Natural killer cell (primary cell): Measurements from ENCODE around the gene MGAT4C. TPM values are rescaled to one million over a fixed set of nuclear protein-coding genes. Genes with fewer than 3 reads are reported as not detected.

Experiments used
- ATAC-seq, 3 donors: fragments of 150-1000 bp in 2 of 3; fragments of 200-7000 bp in 1 of 3; cut with Tn5 transposase; 1 replicate in 1 of 3; 2 replicates in 2 of 3; pipeline ENCODE4 v1.10.0; 2021; ENCODE audit warnings: mild to moderate bottlenecking in 2 of 3, moderate library complexity in 2 of 3
- DNase-seq, 2 donors: peaks; one replicate each; pipeline versions ENCODE4 v3.0.0 to v3.0.0-alpha.2; 2013 to 2021; ENCODE audit warnings: mixed read lengths in 1 of 2
- H3K27ac ChIP-seq: one replicate; pipeline ENCODE4 v1.5.1; 2013; ENCODE audit warnings: mild to moderate bottlenecking, low read length
- H3K27me3 ChIP-seq: one replicate; pipeline ENCODE4 v1.6.1; 2013; ENCODE audit warnings: low read length; ENCODE audit not compliant: control insufficient read depth, insufficient read depth
- H3K36me3 ChIP-seq: one replicate; pipeline ENCODE4 v1.6.1; 2013; ENCODE audit warnings: low read length; ENCODE audit not compliant: control insufficient read depth, insufficient read depth
- H3K4me1 ChIP-seq: one replicate; pipeline ENCODE4 v1.6.1; 2013; ENCODE audit warnings: low read length; ENCODE audit not compliant: control insufficient read depth, insufficient read depth
- H3K4me3 ChIP-seq: one replicate; pipeline ENCODE4 v1.5.1; 2013; ENCODE audit warnings: low read length
- H3K9me3 ChIP-seq: one replicate; pipeline ENCODE4 v1.6.1; 2013; ENCODE audit warnings: low read length; ENCODE audit not compliant: control insufficient read depth, insufficient read depth
- H3K27ac Mint-ChIP-seq, 2 donors: one replicate each; pipeline ENCODE4 v1.8.0; 2022; ENCODE audit warnings: mild to moderate bottlenecking in 2 of 2, mixed read lengths in 2 of 2, moderate library complexity in 1 of 2
- H3K27me3 Mint-ChIP-seq, 2 donors: one replicate each; pipeline ENCODE4 v1.8.0; 2022; ENCODE audit warnings: low read depth in 2 of 2, mixed read lengths in 2 of 2
- H3K36me3 Mint-ChIP-seq: one replicate; pipeline ENCODE4 v1.8.0; 2022; ENCODE audit warnings: mixed read lengths
- H3K4me1 Mint-ChIP-seq, 2 donors: one replicate each; pipeline ENCODE4 v1.8.0; 2022; ENCODE audit warnings: mixed read lengths in 2 of 2
- H3K4me3 Mint-ChIP-seq: one replicate; pipeline ENCODE4 v1.8.0; 2022; ENCODE audit warnings: mild to moderate bottlenecking, moderate library complexity, mixed read lengths
- H3K9me3 Mint-ChIP-seq, 2 donors: one replicate each; pipeline ENCODE4 v1.8.0; 2022; ENCODE audit warnings: mixed read lengths in 2 of 2
- WGBS: methylation state at CpG from one replicate; pipeline ENCODE4 v1.1.7; 2013; ENCODE audit warnings: missing lambda C conversion rate; ENCODE audit not compliant: insufficient coverage; 5-methylcytosine and 5-hydroxymethylcytosine counted together
- intact Hi-C: fragments of 100-400 bp; cut with micrococcal nuclease; formaldehyde crosslinking; loops from one replicate; pipeline ENCODE4 v1.14.2; 2022
- total RNA-seq, 4 donors: library from RNA; stranded (reverse); fragments of 120-200 nt in 1 of 4; gene quantifications; one replicate each; pipeline versions ENCODE4 v1.2.3 to v1.2.4, GENCODE V29; 2013 to 2022
- TF ChIP-seq, protein P1 (sequence below): fragments of 200-600 bp; IDR thresholded peaks from one replicate; pipeline ENCODE4 v1.8.0; 2022; ENCODE audit warnings: antibody characterized with exemption

MGAT4C gene
- total RNA-seq, 3 donors from 2014 or later (not counting 1 experiment from before 2014, with no cell fraction given), result not detected

DNA sequence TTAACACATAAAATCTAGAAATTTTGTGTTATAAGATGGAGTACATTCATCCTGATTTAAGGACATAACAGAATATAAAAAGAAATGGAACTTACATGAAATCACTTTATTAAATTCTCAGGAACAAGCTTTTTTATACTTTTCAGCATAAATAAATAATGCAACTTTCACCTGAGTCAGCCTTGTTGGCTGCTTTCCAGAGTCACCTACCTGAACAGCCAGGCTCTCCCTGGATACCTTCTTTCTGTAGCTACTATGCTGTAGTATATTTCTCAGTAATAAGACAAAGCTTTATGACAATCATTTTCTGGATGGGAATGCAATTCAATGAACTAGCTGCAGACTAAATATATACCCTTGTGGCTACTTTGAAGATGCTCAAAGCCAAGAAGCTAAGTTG, 270.2 kb downstream of the MGAT4C start:
- TF ChIP-seq, protein P1, sequence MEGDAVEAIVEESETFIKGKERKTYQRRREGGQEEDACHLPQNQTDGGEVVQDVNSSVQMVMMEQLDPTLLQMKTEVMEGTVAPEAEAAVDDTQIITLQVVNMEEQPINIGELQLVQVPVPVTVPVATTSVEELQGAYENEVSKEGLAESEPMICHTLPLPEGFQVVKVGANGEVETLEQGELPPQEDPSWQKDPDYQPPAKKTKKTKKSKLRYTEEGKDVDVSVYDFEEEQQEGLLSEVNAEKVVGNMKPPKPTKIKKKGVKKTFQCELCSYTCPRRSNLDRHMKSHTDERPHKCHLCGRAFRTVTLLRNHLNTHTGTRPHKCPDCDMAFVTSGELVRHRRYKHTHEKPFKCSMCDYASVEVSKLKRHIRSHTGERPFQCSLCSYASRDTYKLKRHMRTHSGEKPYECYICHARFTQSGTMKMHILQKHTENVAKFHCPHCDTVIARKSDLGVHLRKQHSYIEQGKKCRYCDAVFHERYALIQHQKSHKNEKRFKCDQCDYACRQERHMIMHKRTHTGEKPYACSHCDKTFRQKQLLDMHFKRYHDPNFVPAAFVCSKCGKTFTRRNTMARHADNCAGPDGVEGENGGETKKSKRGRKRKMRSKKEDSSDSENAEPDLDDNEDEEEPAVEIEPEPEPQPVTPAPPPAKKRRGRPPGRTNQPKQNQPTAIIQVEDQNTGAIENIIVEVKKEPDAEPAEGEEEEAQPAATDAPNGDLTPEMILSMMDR, result no peak
- no peaks in the 10 kb centered on the region for H3K27me3 ChIP-seq
- H3K4me1 ChIP-seq, result no peaks in the 10 kb centered on the region
- peaks cover under 1% of the 10 kb centered on the region for H3K9me3 ChIP-seq
- Mint-ChIP-seq H3K36me3 (peaks cover 6% of the 10 kb centered on the region), H3K4me1 (no peaks in the 10 kb centered on the region), H3K27me3 (no peaks in the 10 kb centered on the region), H3K4me3 (no peak overlapping the region), H3K9me3 (peaks cover 0 to 2% of the 10 kb centered on the region in 2 donors), H3K27ac (no peak overlapping the region)
- ATAC-seq, result no peak
- no peaks in the 10 kb centered on the region for H3K36me3 ChIP-seq
- H3K4me3 ChIP-seq, result no peak overlapping the region
- H3K27ac ChIP-seq, result no peak overlapping the region
- no peak for DNase-seq
- intact Hi-C loops, result no loop called here

DNA sequence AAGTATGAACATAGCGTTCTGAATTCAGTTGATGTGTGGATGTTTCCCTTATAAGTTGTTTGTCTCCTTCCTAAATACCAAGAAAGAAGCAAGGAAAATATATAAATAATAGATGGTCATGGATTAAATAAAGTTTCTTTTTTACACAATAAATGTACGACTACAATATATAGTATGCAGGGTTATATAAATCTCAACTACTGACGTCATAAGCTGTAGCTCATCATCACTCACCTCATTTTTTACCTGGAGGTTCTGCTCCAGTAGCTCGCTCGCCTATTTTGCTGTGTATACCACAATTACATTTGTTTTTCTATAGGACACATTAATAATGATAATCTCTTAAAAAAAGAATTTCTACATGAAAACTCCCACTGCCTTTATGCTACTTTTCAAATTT, 272.6 kb downstream of the MGAT4C start:
- no peaks in the 10 kb centered on the region for H3K9me3 ChIP-seq
- TF ChIP-seq, protein P1, result no peak
- peaks cover 6% of the 10 kb centered on the region for H3K36me3 Mint-ChIP-seq
- DNase-seq (no peak), ATAC-seq (no peak)
- H3K4me3 Mint-ChIP-seq, result no peak overlapping the region
- no peaks in the 10 kb centered on the region for H3K4me1 Mint-ChIP-seq
- 93% methylated on average over 3 of the region's 5 CpGs for WGBS
- H3K27me3 Mint-ChIP-seq, result no peaks in the 10 kb centered on the region
- no peak overlapping the region for H3K4me3 ChIP-seq
- H3K27ac ChIP-seq, result no peak overlapping the region
- no peaks in the 10 kb centered on the region for H3K36me3 ChIP-seq
- no peak overlapping the region for H3K27ac Mint-ChIP-seq
- no peaks in the 10 kb centered on the region for H3K27me3 ChIP-seq
- intact Hi-C loops, result no loop called here
- peaks cover 0 to 4% of the 10 kb centered on the region in 2 donors for H3K9me3 Mint-ChIP-seq
- no peaks in the 10 kb centered on the region for H3K4me1 ChIP-seq

DNA sequence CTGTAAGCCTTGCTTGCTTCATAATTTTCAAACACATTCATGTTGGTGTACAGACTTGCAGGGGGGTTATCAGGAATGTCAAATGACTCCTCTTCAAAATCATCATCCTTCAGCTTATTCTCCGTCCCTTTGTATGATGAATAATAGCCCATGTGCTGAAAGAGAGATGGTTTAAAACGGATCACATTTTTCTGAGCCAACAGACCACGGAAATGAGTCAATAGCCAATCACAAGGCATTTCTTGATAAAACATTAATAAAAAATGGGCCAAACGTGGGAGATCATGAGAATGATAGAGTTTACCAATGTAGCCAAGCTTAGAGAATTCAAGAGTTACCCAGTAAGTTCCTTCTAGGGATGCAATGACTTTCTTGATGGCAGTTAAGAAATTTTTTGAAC, 276.6 kb downstream of the MGAT4C start:
- Histone ChIP-seq H3K27ac (no peak overlapping the region), H3K4me3 (no peak overlapping the region), H3K27me3 (no peaks in the 10 kb centered on the region), H3K4me1 (no peaks in the 10 kb centered on the region), H3K9me3 (no peaks in the 10 kb centered on the region), H3K36me3 (no peaks in the 10 kb centered on the region)
- H3K4me1 Mint-ChIP-seq, result no peaks in the 10 kb centered on the region
- intact Hi-C loops, result no loop called here
- H3K4me3 Mint-ChIP-seq, result no peak overlapping the region
- H3K9me3 Mint-ChIP-seq, result peaks cover 0 to 2% of the 10 kb centered on the region in 2 donors
- 78% methylated on average over 4 of the region's 4 CpGs for WGBS
- TF ChIP-seq, protein P1, result no peak
- H3K27ac Mint-ChIP-seq, result no peak overlapping the region
- no peak for ATAC-seq
- no peaks in the 10 kb centered on the region for H3K27me3 Mint-ChIP-seq
- DNase-seq, result no peak
- H3K36me3 Mint-ChIP-seq, result no peaks in the 10 kb centered on the region

DNA sequence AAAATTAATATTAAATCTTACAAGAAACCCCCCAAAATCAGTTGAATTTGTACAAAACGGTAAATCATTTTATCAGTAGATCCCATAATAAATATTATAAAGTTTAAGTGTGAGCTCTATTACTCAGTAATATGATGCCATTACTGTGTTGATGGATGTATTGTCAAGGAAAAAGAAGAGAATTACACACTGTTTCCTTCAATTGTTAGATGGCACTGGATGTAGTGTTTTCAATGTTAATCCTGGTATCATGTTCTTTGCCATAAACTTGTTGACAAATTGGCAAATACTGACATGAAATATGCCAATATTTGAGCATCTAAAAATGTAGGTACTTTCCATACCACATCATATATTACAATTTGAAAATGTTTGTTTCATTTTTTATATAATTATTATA, 280.5 kb downstream of the MGAT4C start:
- intact Hi-C loops, result no loop called here
- H3K27ac Mint-ChIP-seq, result no peak overlapping the region
- H3K36me3 Mint-ChIP-seq, result no peaks in the 10 kb centered on the region
- TF ChIP-seq, protein P1, result no peak
- no CpG with 5 or more reads among the region's 1 CpG for WGBS
- Histone ChIP-seq H3K4me3 (no peak overlapping the region), H3K4me1 (no peaks in the 10 kb centered on the region), H3K27ac (no peak overlapping the region), H3K27me3 (no peaks in the 10 kb centered on the region), H3K36me3 (no peaks in the 10 kb centered on the region), H3K9me3 (no peaks in the 10 kb centered on the region)
- H3K4me1 Mint-ChIP-seq, result no peaks in the 10 kb centered on the region
- no peak overlapping the region for H3K4me3 Mint-ChIP-seq
- H3K9me3 Mint-ChIP-seq, result peaks cover 0 to 2% of the 10 kb centered on the region in 2 donors
- H3K27me3 Mint-ChIP-seq, result no peaks in the 10 kb centered on the region
- ATAC-seq (no peak), DNase-seq (no peak)
